HL-60 (cell line): Measurements from ENCODE around the gene NCAPD3.
A peak's percentile ranks its signal among the peaks of the same experiment; 100 is the strongest.

Source experiments
- DNase-seq, 2 experiments: peaks; one replicate each; pipeline ENCODE4 v3.0.0-alpha.2; 2010 to 2020; ENCODE audit warnings: low read depth in 1 of 2, low spot score in 1 of 2
- H3K27ac ChIP-seq: fragments of 250-450 bp; sonication (Bioruptor Pico); replicated peaks from 2 replicates; pipeline ENCODE4 v1.5.1; 2020; ENCODE audit warnings: mild to moderate bottlenecking, moderate library complexity
- H3K27me3 ChIP-seq: fragments of 250-450 bp; sonication (Bioruptor Pico); 2 replicates; pipeline ENCODE4 v1.5.1; 2021; ENCODE audit warnings: mild to moderate bottlenecking, moderate library complexity; ENCODE audit not compliant: insufficient read depth, poor library complexity, severe bottlenecking
- H3K4me3 ChIP-seq: replicated peaks from 2 replicates; pipeline ENCODE4 v1.5.1; 2011; ENCODE audit warnings: mild to moderate bottlenecking, control low read depth, low read length; ENCODE audit not compliant: insufficient read depth
- GABPA ChIP-seq: IDR thresholded peaks from 2 replicates; pipeline ENCODE4 v1.6.1; 2012; ENCODE audit warnings: low read depth
- POLR2AphosphoS5 ChIP-seq: IDR thresholded peaks from 2 replicates; pipeline ENCODE4 v1.6.1; 2012; ENCODE audit warnings: low read depth
- SPI1 ChIP-seq: IDR thresholded peaks from 2 replicates; pipeline ENCODE4 v1.6.1; 2012; ENCODE audit warnings: low read depth, mild to moderate bottlenecking, borderline replicate concordance
- TF ChIP-seq, protein P1 (sequence below): IDR thresholded peaks from 2 replicates; pipeline ENCODE4 v1.6.1; 2012; ENCODE audit warnings: low read depth; ENCODE audit not compliant: insufficient replicate concordance
- TF ChIP-seq, protein P2 (sequence below): IDR thresholded peaks from one replicate; pipeline ENCODE4 v1.5.1; 2011; ENCODE audit warnings: low read length, control low read depth, inconsistent platforms; ENCODE audit not compliant: insufficient read depth

NCAPD3 gene

DNA sequence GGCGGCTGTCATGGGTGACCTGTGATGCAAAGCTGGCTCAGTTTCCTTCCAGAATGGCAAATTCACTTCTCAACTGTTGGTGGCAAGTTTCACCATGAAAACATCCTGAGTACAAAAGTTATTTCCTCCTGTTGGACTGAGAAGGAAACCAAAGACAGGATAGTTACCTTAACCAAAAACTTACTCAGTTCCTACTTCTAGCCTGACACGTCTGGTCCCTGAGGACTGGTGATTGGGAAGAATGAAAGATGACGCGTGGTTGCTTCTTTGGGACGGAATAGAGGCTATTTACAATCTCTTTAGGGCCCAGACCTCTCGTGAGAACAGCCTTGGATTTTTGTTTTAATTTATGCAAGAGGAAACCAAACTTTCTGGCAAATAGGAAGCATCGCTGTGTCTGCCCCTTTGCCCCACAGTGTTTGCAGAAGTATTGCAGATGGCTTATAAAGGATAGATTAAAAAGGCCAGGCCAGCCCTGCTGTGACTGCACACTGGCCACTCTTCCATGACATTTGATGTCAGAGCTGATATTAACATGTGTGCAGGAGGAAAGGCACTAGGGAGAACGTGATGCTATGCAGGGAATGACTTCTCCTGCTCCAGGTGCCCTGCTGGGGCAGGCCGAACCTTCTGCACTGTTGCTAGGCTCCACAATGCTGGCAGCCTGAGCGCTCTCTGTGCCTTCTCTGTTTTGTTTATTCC, 8.3 kb upstream of the NCAPD3 start:
- no peaks in the 10 kb centered on the region for H3K27me3 ChIP-seq
- DNase-seq: peak in 1 of 2 experiments; percentile 64
- H3K27ac ChIP-seq: peak overlapping the region; percentile 78
- no peak overlapping the region for H3K4me3 ChIP-seq
- TF ChIP-seq, protein P1, sequence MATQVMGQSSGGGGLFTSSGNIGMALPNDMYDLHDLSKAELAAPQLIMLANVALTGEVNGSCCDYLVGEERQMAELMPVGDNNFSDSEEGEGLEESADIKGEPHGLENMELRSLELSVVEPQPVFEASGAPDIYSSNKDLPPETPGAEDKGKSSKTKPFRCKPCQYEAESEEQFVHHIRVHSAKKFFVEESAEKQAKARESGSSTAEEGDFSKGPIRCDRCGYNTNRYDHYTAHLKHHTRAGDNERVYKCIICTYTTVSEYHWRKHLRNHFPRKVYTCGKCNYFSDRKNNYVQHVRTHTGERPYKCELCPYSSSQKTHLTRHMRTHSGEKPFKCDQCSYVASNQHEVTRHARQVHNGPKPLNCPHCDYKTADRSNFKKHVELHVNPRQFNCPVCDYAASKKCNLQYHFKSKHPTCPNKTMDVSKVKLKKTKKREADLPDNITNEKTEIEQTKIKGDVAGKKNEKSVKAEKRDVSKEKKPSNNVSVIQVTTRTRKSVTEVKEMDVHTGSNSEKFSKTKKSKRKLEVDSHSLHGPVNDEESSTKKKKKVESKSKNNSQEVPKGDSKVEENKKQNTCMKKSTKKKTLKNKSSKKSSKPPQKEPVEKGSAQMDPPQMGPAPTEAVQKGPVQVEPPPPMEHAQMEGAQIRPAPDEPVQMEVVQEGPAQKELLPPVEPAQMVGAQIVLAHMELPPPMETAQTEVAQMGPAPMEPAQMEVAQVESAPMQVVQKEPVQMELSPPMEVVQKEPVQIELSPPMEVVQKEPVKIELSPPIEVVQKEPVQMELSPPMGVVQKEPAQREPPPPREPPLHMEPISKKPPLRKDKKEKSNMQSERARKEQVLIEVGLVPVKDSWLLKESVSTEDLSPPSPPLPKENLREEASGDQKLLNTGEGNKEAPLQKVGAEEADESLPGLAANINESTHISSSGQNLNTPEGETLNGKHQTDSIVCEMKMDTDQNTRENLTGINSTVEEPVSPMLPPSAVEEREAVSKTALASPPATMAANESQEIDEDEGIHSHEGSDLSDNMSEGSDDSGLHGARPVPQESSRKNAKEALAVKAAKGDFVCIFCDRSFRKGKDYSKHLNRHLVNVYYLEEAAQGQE: no peak
- TF ChIP-seq, protein P2, sequence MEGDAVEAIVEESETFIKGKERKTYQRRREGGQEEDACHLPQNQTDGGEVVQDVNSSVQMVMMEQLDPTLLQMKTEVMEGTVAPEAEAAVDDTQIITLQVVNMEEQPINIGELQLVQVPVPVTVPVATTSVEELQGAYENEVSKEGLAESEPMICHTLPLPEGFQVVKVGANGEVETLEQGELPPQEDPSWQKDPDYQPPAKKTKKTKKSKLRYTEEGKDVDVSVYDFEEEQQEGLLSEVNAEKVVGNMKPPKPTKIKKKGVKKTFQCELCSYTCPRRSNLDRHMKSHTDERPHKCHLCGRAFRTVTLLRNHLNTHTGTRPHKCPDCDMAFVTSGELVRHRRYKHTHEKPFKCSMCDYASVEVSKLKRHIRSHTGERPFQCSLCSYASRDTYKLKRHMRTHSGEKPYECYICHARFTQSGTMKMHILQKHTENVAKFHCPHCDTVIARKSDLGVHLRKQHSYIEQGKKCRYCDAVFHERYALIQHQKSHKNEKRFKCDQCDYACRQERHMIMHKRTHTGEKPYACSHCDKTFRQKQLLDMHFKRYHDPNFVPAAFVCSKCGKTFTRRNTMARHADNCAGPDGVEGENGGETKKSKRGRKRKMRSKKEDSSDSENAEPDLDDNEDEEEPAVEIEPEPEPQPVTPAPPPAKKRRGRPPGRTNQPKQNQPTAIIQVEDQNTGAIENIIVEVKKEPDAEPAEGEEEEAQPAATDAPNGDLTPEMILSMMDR: no peak
- TF ChIP-seq SPI1 (no peak), POLR2AphosphoS5 (no peak), GABPA (no peak)

DNA sequence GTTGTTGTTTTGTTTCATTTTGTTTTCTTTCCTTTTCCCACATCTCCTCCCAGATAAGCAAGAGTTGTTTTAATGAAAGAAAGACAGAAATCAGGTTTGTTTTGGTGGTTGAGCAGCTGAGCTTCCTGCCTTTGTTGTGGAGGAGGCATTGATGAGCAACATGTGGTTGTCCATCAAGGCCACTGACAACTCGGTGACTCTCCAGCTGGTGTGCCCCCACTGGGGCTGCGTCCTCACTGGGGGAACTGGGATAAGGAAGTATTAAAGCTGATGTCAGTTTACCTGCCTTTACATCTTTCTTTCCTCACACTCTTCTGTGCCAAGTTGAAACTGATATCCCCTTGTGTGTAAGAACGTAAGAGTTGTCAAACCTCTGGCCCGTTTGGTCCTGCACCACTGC, 6.6 kb upstream of the NCAPD3 start:
- Histone ChIP-seq H3K27me3 (no peaks in the 10 kb centered on the region), H3K4me3 (no peak overlapping the region), H3K27ac (no peak overlapping the region; the same call in 1 of the 2 replicates)
- DNase-seq: no peak
- TF ChIP-seq POLR2AphosphoS5 (no peak), SPI1 (no peak), GABPA (no peak)
- TF ChIP-seq, protein P2: no peak
- TF ChIP-seq, protein P1: no peak

DNA sequence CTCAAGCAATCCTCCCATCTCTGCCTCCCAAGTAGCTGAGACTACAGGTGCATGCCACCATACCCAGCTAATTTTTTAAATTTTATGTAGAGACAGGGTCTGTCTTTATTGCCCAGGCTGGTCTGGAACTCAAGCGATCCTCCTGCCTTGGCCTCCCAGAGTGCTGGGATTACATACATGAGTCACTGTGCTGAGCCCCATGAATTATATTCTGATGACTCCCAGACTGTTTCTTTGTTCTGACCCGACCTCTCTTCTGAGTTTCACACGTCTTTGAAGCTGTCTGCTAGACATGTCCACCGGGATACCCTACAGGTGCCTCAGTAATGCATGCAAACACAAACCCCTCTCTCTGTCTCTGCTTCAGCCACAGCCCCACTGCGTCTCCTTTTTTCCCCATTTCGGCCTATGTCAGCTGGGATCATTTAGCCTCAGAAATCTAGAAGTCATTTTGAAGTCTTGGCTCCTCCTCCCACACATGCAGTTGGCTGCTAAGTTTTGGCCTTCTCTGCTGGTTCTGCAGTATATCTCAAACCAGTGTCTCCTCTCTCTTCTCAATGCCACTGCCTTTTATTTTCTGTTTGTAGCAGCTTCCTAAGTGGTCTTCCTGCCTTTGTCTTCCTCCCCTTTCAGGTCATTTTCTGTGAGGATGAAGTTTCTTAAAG, 5.5 kb upstream of the NCAPD3 start:
- Histone ChIP-seq H3K27ac (no peak overlapping the region), H3K4me3 (no peak overlapping the region), H3K27me3 (no peaks in the 10 kb centered on the region)
- TF ChIP-seq, protein P1: no peak
- TF ChIP-seq SPI1 (no peak), POLR2AphosphoS5 (no peak), GABPA (no peak)
- TF ChIP-seq, protein P2: no peak
- DNase-seq: no peak
